GM21619 (cell line): Measurements from ENCODE around the gene LRRC42.
"Not testable (repeated sequence)": the region's sequence is repeated elsewhere in the genome, so short reads cannot be mapped to it uniquely, and the experiment has no call there.

ENCODE experiments used
- ATAC-seq: cut with Tn5 transposase; IDR thresholded peaks from one replicate; pipeline ENCODE4 v1.9.1; 2021; ENCODE audit not compliant: unreplicated experiment

The LRRC42 gene

GRCh38 chr1:53964109-53964508 is 18.0 kb downstream of the LRRC42 start:
- ATAC-seq: no peak

- no peak for ATAC-seq
These were observed 20.6 kb downstream of the LRRC42 start for GRCh38 chr1:53966794-53967193.

- no peak for ATAC-seq
These were observed 21.4 kb downstream of the LRRC42 start for GRCh38 chr1:53967409-53968124.

GRCh38 chr1:53968125-53968513 is 22.0 kb downstream of the LRRC42 start:
- ATAC-seq: no peak

- not testable (repeated sequence) for ATAC-seq
These were observed 23.2 kb downstream of the LRRC42 start for GRCh38 chr1:53969323-53969722.

- no peak for ATAC-seq
These were observed 25.6 kb downstream of the LRRC42 start for GRCh38 chr1:53971718-53972117.

- no peak for ATAC-seq
These were observed 29.7 kb downstream of the LRRC42 start for GRCh38 chr1:53975861-53976260.

- ATAC-seq: no peak
These were observed 33.7 kb downstream of the LRRC42 start for GRCh38 chr1:53979712-53980450.

- no peak for ATAC-seq
These were observed 35.1 kb downstream of the LRRC42 start for GRCh38 chr1:53981220-53981619.

GRCh38 chr1:53982034-53982762 is 36.0 kb downstream of the LRRC42 start:
- ATAC-seq: no peak

- no peak for ATAC-seq
These were observed 36.6 kb downstream of the LRRC42 start for GRCh38 chr1:53982763-53983104.

GRCh38 chr1:53984726-53985125 is 38.6 kb downstream of the LRRC42 start:
- no peak for ATAC-seq

GRCh38 chr1:53986458-53986857 is 40.3 kb downstream of the LRRC42 start:
- no peak for ATAC-seq

GRCh38 chr1:53987880-53988279 is 41.7 kb downstream of the LRRC42 start:
- ATAC-seq: no peak

GRCh38 chr1:53992085-53992874 is 46.1 kb downstream of the LRRC42 start:
- ATAC-seq: no peak

GRCh38 chr1:53994516-53994915 is 48.4 kb downstream of the LRRC42 start:
- ATAC-seq: not testable (repeated sequence)

GRCh38 chr1:53995683-53996082 is 49.5 kb downstream of the LRRC42 start:
- ATAC-seq: no peak

- no peak for ATAC-seq
These were observed 52.1 kb downstream of the LRRC42 start for GRCh38 chr1:53998223-53998622.

GRCh38 chr1:53999920-54000319 is 53.8 kb downstream of the LRRC42 start:
- no peak for ATAC-seq

GRCh38 chr1:54001591-54001990 is 55.4 kb downstream of the LRRC42 start:
- ATAC-seq: no peak

- ATAC-seq: no peak
These were observed 56.5 kb downstream of the LRRC42 start for GRCh38 chr1:54002544-54003248.
